Measurements from ENCODE around the gene MYL7. TPM values are rescaled to one million over a fixed set of nuclear protein-coding genes. Genes with fewer than 3 reads are reported as not detected.

The MYL7 gene
- total and polyA plus RNA-seq, 2 of the 4 experiments (the other 2 are of a cell fraction), result 0.24 TPM; not detected in 1

GRCh38 chr7:44173911-44174693 is 33.0 kb upstream of the MYL7 start:
- Histone ChIP-seq H2AFZ (replicated peaks; ENCODE audit: low read length, poor library complexity) (no peak overlapping the region), H3K4me3 (ENCODE audit: insufficient read depth, low read depth, low read length) (no peak overlapping the region), H3K56ac (ENCODE audit: extremely low read depth, insufficient read depth, low read length) (no peak overlapping the region), H3K27me3 (ENCODE audit: control insufficient read depth, insufficient read depth, low read length) (peaks cover 37% of the 10 kb centered on the region), H2BK15ac (ENCODE audit: low read depth, low read length) (no peak overlapping the region), H3K18ac (ENCODE audit: low read depth, low read length) (no peak overlapping the region), H3K9me3 (ENCODE audit: control insufficient read depth, insufficient read depth, low read length) (peaks cover 5% of the 10 kb centered on the region; the same call in 1 of the 2 replicates), H3K36me3 (ENCODE audit: control insufficient read depth, insufficient read depth, low read length) (no peaks in the 10 kb centered on the region), H4K91ac (ENCODE audit: insufficient read depth, low read depth, low read length) (no peak overlapping the region), H2AK9ac (replicated peaks; ENCODE audit: low read depth, low read length, poor library complexity) (no peak overlapping the region), H3K4me1 (ENCODE audit: control insufficient read depth, insufficient read depth, low read length) (peaks cover 5% of the 10 kb centered on the region), H3K14ac (replicated peaks; ENCODE audit: low read depth, low read length) (no peak overlapping the region), H3K9ac (ENCODE audit: low read depth, low read length) (no peak overlapping the region), H3K23ac (ENCODE audit: low read depth, low read length) (no peak overlapping the region), H3K79me1 (ENCODE audit: low read depth in 1 of 2, low read length in 2 of 2) (no peaks in the 10 kb centered on the region), H3K4ac (ENCODE audit: low read depth, low read length) (no peak overlapping the region), H3K27ac (ENCODE audit: insufficient read depth, low read length) (no peak overlapping the region), H4K5ac (ENCODE audit: low read depth, low read length) (no peak overlapping the region), H3K4me2 (ENCODE audit: low read depth, low read length) (no peak overlapping the region), H4K8ac (ENCODE audit: low read depth in 2 of 2, low read length in 2 of 2) (no peak overlapping the region), H2BK120ac (ENCODE audit: low read depth, low read length) (no peak overlapping the region), H4K20me1 (ENCODE audit: insufficient read depth, low read length) (no peaks in the 10 kb centered on the region), H2BK5ac (ENCODE audit: low read depth, low read length, poor library complexity, severe bottlenecking) (no peak overlapping the region), H2BK20ac (ENCODE audit: low read depth, low read length) (no peak overlapping the region), H2AK5ac (ENCODE audit: low read depth, low read length) (no peak overlapping the region), H3K9me1 (ENCODE audit: insufficient read depth, low read length) (no peaks in the 10 kb centered on the region)
- no peak for ATAC-seq (ENCODE audit: low read depth)
- in situ Hi-C loops (cut with MboI; ENCODE audit: low sequenced_read_pairs) (no loop called here), dilution Hi-C loops (cut with HindIII; ENCODE audit: low sequenced_read_pairs, unreplicated experiment) (no loop called here), intact Hi-C loops (cut with micrococcal nuclease) (no loop called here)
- BruUV-seq (replicated peaks), result no TSS peak
- DNase-seq, result no peak
- ChIA-PET POLR2A (ENCODE audit: unreplicated experiment) (no interaction called here), CTCF (no interaction called here)
- TF ChIP-seq BHLHE40 (IDR thresholded peaks at IDR 0.05; ENCODE audit: low read depth, low read length), result no peak
- no peak for TF ChIP-seq USF2 (IDR thresholded peaks at IDR 0.05; ENCODE audit: low read depth, low read length)
- TF ChIP-seq MAZ (IDR thresholded peaks at IDR 0.05; ENCODE audit: borderline replicate concordance, low read depth, low read length), result no peak
- no CpG with 5 or more reads among the region's 3 CpGs for WGBS, 2 experiments (ENCODE audit: extremely low coverage in 2 of 2, insufficient read length in 1 of 2)
